Karpas-422 (cell line): ENCODE measurements around the gene TMEM130. TPM values are rescaled to one million over a fixed set of nuclear protein-coding genes. Genes with fewer than 3 reads are reported as not detected.

Source experiments
- DNase-seq: peaks from one replicate; pipeline ENCODE4 v3.0.0-alpha.2; 2015
- H2AFZ ChIP-seq: fragments of 200-600 bp; sonication (generic); 2 replicates; pipeline ENCODE4 v1.6.1; 2014; ENCODE audit warnings: antibody characterized with exemption, low read length, mixed read lengths
- H3K27ac ChIP-seq: fragments of 200-600 bp; sonication (generic); 2 replicates; pipeline ENCODE4 v1.5.1; 2014; ENCODE audit warnings: mild to moderate bottlenecking, low read length, moderate library complexity
- H3K27me3 ChIP-seq: fragments of 200-600 bp; sonication (generic); 2 replicates; pipeline ENCODE4 v1.6.1; 2014; ENCODE audit warnings: low read length, mixed read lengths
- H3K36me3 ChIP-seq: fragments of 200-600 bp; sonication (generic); 2 replicates; pipeline ENCODE4 v1.6.1; 2014; ENCODE audit warnings: low read length, mixed read lengths; ENCODE audit not compliant: insufficient read depth
- H3K4me1 ChIP-seq: fragments of 200-600 bp; sonication (generic); 2 replicates; pipeline ENCODE4 v1.6.1; 2014; ENCODE audit warnings: mild to moderate bottlenecking, low read length, mixed read lengths
- H3K4me2 ChIP-seq: fragments of 200-600 bp; sonication (generic); 2 replicates; pipeline ENCODE4 v1.6.1; 2014; ENCODE audit warnings: low read length, low read depth, mild to moderate bottlenecking; ENCODE audit not compliant: poor library complexity, severe bottlenecking
- H3K4me3 ChIP-seq: fragments of 200-600 bp; sonication (generic); 2 replicates; pipeline ENCODE4 v1.5.1; 2014; ENCODE audit warnings: mild to moderate bottlenecking, antibody characterized with exemption, low read length, mixed read lengths
- H3K79me2 ChIP-seq: fragments of 200-600 bp; sonication (generic); 2 replicates; pipeline ENCODE4 v1.6.1; 2014; ENCODE audit warnings: mild to moderate bottlenecking, low read length, mixed read lengths
- H3K9ac ChIP-seq: fragments of 200-600 bp; sonication (generic); 2 replicates; pipeline ENCODE4 v1.6.0; 2014; ENCODE audit warnings: low read length
- H3K9me2 ChIP-seq: fragments of 200-600 bp; sonication (generic), shearing (Covaris generic); replicated peaks from 2 replicates; pipeline ENCODE4 v1.6.0; 2014; ENCODE audit warnings: mild to moderate bottlenecking, low read length, moderate library complexity; ENCODE audit not compliant: insufficient read depth
- H3K9me3 ChIP-seq: fragments of 300-700, 200-600 bp; sonication (generic); 2 replicates; pipeline ENCODE4 v1.6.1; 2014; ENCODE audit warnings: low read length, mixed read lengths
- H4K20me1 ChIP-seq: fragments of 200-600 bp; sonication (generic); 2 replicates; pipeline ENCODE4 v1.6.1; 2014; ENCODE audit warnings: mild to moderate bottlenecking, antibody characterized with exemption, low read length, low read depth; ENCODE audit not compliant: insufficient read depth
- total RNA-seq: library from RNA; depleted of rRNA; stranded (reverse); fragments of >200 nt; shearing (Covaris generic); gene quantifications from 2 replicates; pipeline ENCODE4 v1.2.3, GENCODE V29; 2014; ENCODE audit warnings: low replicate concordance; rRNA removed

The TMEM130 gene
- 0.40 TPM in 1 of 2 replicates, not detected in the other for total RNA-seq

- peak within 1 kb of the TSS; percentile 94 for H2AFZ ChIP-seq
- H4K20me1 ChIP-seq = no peaks in the 10 kb centered on the region
- peaks cover 59% of the 10 kb centered on the region for H3K4me1 ChIP-seq
- peak within 1 kb of the TSS; percentile 92 for H3K27ac ChIP-seq
- H3K4me2 ChIP-seq = peak within 1 kb of the TSS; percentile 81
- H3K9me2 ChIP-seq = no peaks in the 10 kb centered on the region
- no peaks in the 10 kb centered on the region for H3K9me3 ChIP-seq
- H3K36me3 ChIP-seq = no peaks in the 10 kb centered on the region
- DNase-seq = no peak
- H3K79me2 ChIP-seq = no peaks in the 10 kb centered on the region
- peak within 1 kb of the TSS; percentile 75 for H3K9ac ChIP-seq
- no peaks in the 10 kb centered on the region for H3K27me3 ChIP-seq
- H3K4me3 ChIP-seq = peak within 1 kb of the TSS; percentile 67
Measured at GRCh38 chr7:98869597-98870120, at the start of gene TMEM130. TSS of gene TMEM130 (minus strand) at chr7:98870014. CDS start at chr7:98869861, 153 bp downstream.

- no peaks in the 10 kb centered on the region for H3K4me1 ChIP-seq
- 0 out of 2 replicates have a peak, but pooled peaks cover 5% of the 10 kb centered on the region for H3K79me2 ChIP-seq
- H3K9me3 ChIP-seq = no peaks in the 10 kb centered on the region
- H3K9me2 ChIP-seq = no peaks in the 10 kb centered on the region
- H4K20me1 ChIP-seq = 0 out of 2 replicates have a peak, but pooled peaks cover 4% of the 10 kb centered on the region
- no peak overlapping the region for H3K9ac ChIP-seq
- H3K27me3 ChIP-seq = no peaks in the 10 kb centered on the region
- H3K4me2 ChIP-seq = no peak overlapping the region
- peaks cover 39% of the 10 kb centered on the region for H3K36me3 ChIP-seq
- no peak overlapping the region for H3K27ac ChIP-seq
- no peak overlapping the region for H2AFZ ChIP-seq
- H3K4me3 ChIP-seq = no peak overlapping the region
- no peak for DNase-seq
Measured at GRCh38 chr7:98917331-98917730, 47.5 kb upstream of the TMEM130 start.

GRCh38 chr7:98913612-98914011 lies 43.8 kb upstream of the TMEM130 start:
- no peaks in the 10 kb centered on the region for H3K9me3 ChIP-seq
- no peaks in the 10 kb centered on the region for H3K27me3 ChIP-seq
- no peaks in the 10 kb centered on the region for H4K20me1 ChIP-seq
- H3K79me2 ChIP-seq = 0 out of 2 replicates have a peak, but pooled peaks cover 2% of the 10 kb centered on the region
- peaks cover 58% of the 10 kb centered on the region for H3K36me3 ChIP-seq
- no peak overlapping the region for H3K9ac ChIP-seq
- no peak for DNase-seq
- no peak overlapping the region for H3K4me3 ChIP-seq
- H2AFZ ChIP-seq = no peak overlapping the region
- no peaks in the 10 kb centered on the region for H3K9me2 ChIP-seq
- no peak overlapping the region for H3K4me2 ChIP-seq
- no peak overlapping the region for H3K27ac ChIP-seq
- no peaks in the 10 kb centered on the region for H3K4me1 ChIP-seq

GRCh38 chr7:98913026-98913425 lies 43.2 kb upstream of the TMEM130 start:
- H3K9me2 ChIP-seq = no peaks in the 10 kb centered on the region
- no peaks in the 10 kb centered on the region for H3K9me3 ChIP-seq
- peaks cover 58% of the 10 kb centered on the region for H3K36me3 ChIP-seq
- no peaks in the 10 kb centered on the region for H4K20me1 ChIP-seq
- H2AFZ ChIP-seq = no peak overlapping the region
- H3K4me3 ChIP-seq = no peak overlapping the region
- H3K4me2 ChIP-seq = no peak overlapping the region
- H3K4me1 ChIP-seq = no peaks in the 10 kb centered on the region
- H3K9ac ChIP-seq = no peak overlapping the region
- DNase-seq = no peak
- H3K79me2 ChIP-seq = 0 out of 2 replicates have a peak, but pooled peaks cover 2% of the 10 kb centered on the region
- H3K27me3 ChIP-seq = no peaks in the 10 kb centered on the region
- H3K27ac ChIP-seq = no peak overlapping the region

GRCh38 chr7:98911916-98912315 lies 42.1 kb upstream of the TMEM130 start:
- no peak for DNase-seq
- H3K79me2 ChIP-seq = 0 out of 2 replicates have a peak, but pooled peaks cover 2% of the 10 kb centered on the region
- H3K4me2 ChIP-seq = no peak overlapping the region
- H3K36me3 ChIP-seq = peaks cover 52% of the 10 kb centered on the region
- H2AFZ ChIP-seq = no peak overlapping the region
- no peak overlapping the region for H3K27ac ChIP-seq
- no peaks in the 10 kb centered on the region for H4K20me1 ChIP-seq
- H3K4me3 ChIP-seq = no peak overlapping the region
- no peak overlapping the region for H3K9ac ChIP-seq
- no peaks in the 10 kb centered on the region for H3K27me3 ChIP-seq
- no peaks in the 10 kb centered on the region for H3K9me2 ChIP-seq
- no peaks in the 10 kb centered on the region for H3K9me3 ChIP-seq
- no peaks in the 10 kb centered on the region for H3K4me1 ChIP-seq

GRCh38 chr7:98910427-98910826 lies 40.6 kb upstream of the TMEM130 start:
- Histone ChIP-seq H3K27me3 (no peaks in the 10 kb centered on the region), H3K27ac (no peak overlapping the region), H3K4me3 (no peak overlapping the region), H3K79me2 (no peaks in the 10 kb centered on the region), H2AFZ (no peak overlapping the region), H3K4me1 (no peaks in the 10 kb centered on the region), H4K20me1 (no peaks in the 10 kb centered on the region), H3K4me2 (no peak overlapping the region), H3K9me3 (no peaks in the 10 kb centered on the region), H3K9me2 (no peaks in the 10 kb centered on the region), H3K9ac (no peak overlapping the region), H3K36me3 (peaks cover 44% of the 10 kb centered on the region)
- DNase-seq = no peak

GRCh38 chr7:98909487-98909886 lies 39.7 kb upstream of the TMEM130 start:
- no peaks in the 10 kb centered on the region for H3K79me2 ChIP-seq
- H3K9me2 ChIP-seq = no peaks in the 10 kb centered on the region
- no peaks in the 10 kb centered on the region for H3K9me3 ChIP-seq
- H3K9ac ChIP-seq = no peak overlapping the region
- 0 out of 2 replicates have a peak, but pooled peaks cover 5% of the 10 kb centered on the region for H4K20me1 ChIP-seq
- no peak overlapping the region for H3K27ac ChIP-seq
- no peaks in the 10 kb centered on the region for H3K4me1 ChIP-seq
- no peak overlapping the region for H3K4me2 ChIP-seq
- no peak overlapping the region for H3K4me3 ChIP-seq
- DNase-seq = no peak
- H3K27me3 ChIP-seq = no peaks in the 10 kb centered on the region
- peaks cover 41% of the 10 kb centered on the region for H3K36me3 ChIP-seq
- no peak overlapping the region for H2AFZ ChIP-seq

- no peaks in the 10 kb centered on the region for H3K79me2 ChIP-seq
- H4K20me1 ChIP-seq = 0 out of 2 replicates have a peak, but pooled peaks cover 5% of the 10 kb centered on the region
- H3K36me3 ChIP-seq = peaks cover 41% of the 10 kb centered on the region
- no peaks in the 10 kb centered on the region for H3K9me3 ChIP-seq
- H3K4me1 ChIP-seq = no peaks in the 10 kb centered on the region
- no peaks in the 10 kb centered on the region for H3K27me3 ChIP-seq
- H3K4me3 ChIP-seq = no peak overlapping the region
- H2AFZ ChIP-seq = no peak overlapping the region
- no peaks in the 10 kb centered on the region for H3K9me2 ChIP-seq
- no peak overlapping the region for H3K27ac ChIP-seq
- no peak overlapping the region for H3K4me2 ChIP-seq
- no peak overlapping the region for H3K9ac ChIP-seq
- no peak for DNase-seq
Measured at GRCh38 chr7:98908585-98908984, 38.8 kb upstream of the TMEM130 start.
